GM12878 (cell line): Measurements from ENCODE around the gene PATJ. TPM values are rescaled to one million over a fixed set of nuclear protein-coding genes. Genes with fewer than 3 reads are reported as not detected.

Source experiments
- ATAC-seq: fragments of 200-7000 bp; cut with Tn5 transposase; 3 replicates; pipeline ENCODE4 v1.9.1; 2020; ENCODE audit warnings: mild to moderate bottlenecking, moderate library complexity
- BruUV-seq: library from RNA; stranded (reverse); fragments of 400-500 nt; replicated peaks from 2 replicates; lab custom pipeline; 2021; lab: Mats Ljungman, UMichigan
- CTCF ChIA-PET: fragments of 300-600 bp; sonication (Branson Sonifier 250); formaldehyde crosslinking; extraction: SDS; loops from one replicate; lab custom pipeline; 2021; ENCODE audit warnings: inconsistent platforms; lab: Yijun Ruan, JAX
- POLR2A ChIA-PET: fragments of 350-600 bp; formaldehyde crosslinking; extraction: SDS; loops from one replicate; lab custom pipeline; 2021; ENCODE audit warnings: inconsistent platforms; lab: Charles Lee
- RAD21 ChIA-PET: fragments of 300-600 bp; sonication (Branson Sonifier 250); formaldehyde crosslinking; loops from one replicate; lab custom pipeline; 2023; ENCODE audit warnings: antibody characterized with exemption; ENCODE audit not compliant: unreplicated experiment; lab: Charles Lee
- SMC1A ChIA-PET: fragments of 300-600 bp; sonication (Branson Sonifier 250); formaldehyde crosslinking; loops from one replicate; lab custom pipeline; 2023; ENCODE audit not compliant: unreplicated experiment, uncharacterized antibody; lab: Charles Lee
- DNase-seq: peaks from one replicate; pipeline ENCODE4 v3.0.0-alpha.2; 2011; ENCODE audit warnings: low read depth, low spot score
- FAIRE-seq: peaks from 3 replicates; lab custom pipeline; 2011; peaks lifted over from hg19 to GRCh38; lab: Jason Lieb, UNC
- H2AFZ ChIP-seq: 2 replicates; pipeline ENCODE4 v1.6.0; 2011; ENCODE audit warnings: low read depth, low read length, control low read depth; ENCODE audit not compliant: control insufficient read depth
- H3K27ac ChIP-seq: 2 replicates; pipeline ENCODE4 v1.5.1; 2011; ENCODE audit warnings: control low read depth; ENCODE audit not compliant: control insufficient read depth, insufficient read depth
- H3K27me3 ChIP-seq, 2 experiments: replicated peaks in 1 of 2; 2 replicates each; pipeline versions ENCODE4 v1.6.0 to v1.6.1; 2011; ENCODE audit warnings: low read length in 1 of 2; ENCODE audit not compliant: control insufficient read depth in 2 of 2, insufficient read depth in 2 of 2
- H3K36me3 ChIP-seq, 2 experiments: 2 replicates each; pipeline ENCODE4 v1.5.1; 2011; ENCODE audit warnings: low read length in 1 of 2; ENCODE audit not compliant: control insufficient read depth in 2 of 2, insufficient read depth in 2 of 2
- H3K4me1 ChIP-seq: 2 replicates; pipeline ENCODE4 v1.6.1; 2011; ENCODE audit warnings: mild to moderate bottlenecking, low read length, moderate library complexity, mixed read lengths; ENCODE audit not compliant: control insufficient read depth, insufficient read depth
- H3K4me2 ChIP-seq: 2 replicates; pipeline ENCODE4 v1.6.0; 2011; ENCODE audit warnings: control low read depth; ENCODE audit not compliant: control insufficient read depth, insufficient read depth
- H3K4me3 ChIP-seq: fragments of 200-600 bp; sonication (generic); 2 replicates; pipeline ENCODE4 v1.5.1; 2016
- H3K79me2 ChIP-seq: 2 replicates; pipeline ENCODE4 v1.6.0; 2011; ENCODE audit warnings: low read length; ENCODE audit not compliant: control insufficient read depth, insufficient read depth
- H3K9ac ChIP-seq: 2 replicates; pipeline ENCODE4 v1.8.0; 2011; ENCODE audit warnings: low read length, control low read depth, mixed read lengths; ENCODE audit not compliant: control insufficient read depth, insufficient read depth
- H3K9me3 ChIP-seq: replicated peaks from 3 replicates; pipeline ENCODE4 v1.5.1; 2011; ENCODE audit warnings: mild to moderate bottlenecking, low read length; ENCODE audit not compliant: control insufficient read depth, insufficient read depth
- H4K20me1 ChIP-seq: 2 replicates; pipeline ENCODE4 v1.6.0; 2011; ENCODE audit not compliant: control insufficient read depth, insufficient read depth
- ATF7 ChIP-seq: fragments of 450-650 bp; IDR thresholded peaks from 2 replicates; pipeline ENCODE4 v1.6.1; 2016; ENCODE audit warnings: low read depth, mild to moderate bottlenecking
- CTCF ChIP-seq, 3 experiments: IDR thresholded peaks in 2 of 3; conservative IDR thresholded peaks in 1 of 3; 2 replicates each; pipeline ENCODE4 v1.5.1; 2011; ENCODE audit warnings: low read depth in 3 of 3, low read length in 3 of 3, mild to moderate bottlenecking in 3 of 3, control low read depth in 2 of 3, moderate library complexity in 2 of 3, inconsistent platforms in 1 of 3, mixed read lengths in 1 of 3; ENCODE audit not compliant: control insufficient read depth in 2 of 3, insufficient read depth in 1 of 3; ENCODE audit errors: extremely low read depth in 1 of 3
- CUX1 ChIP-seq: IDR thresholded peaks from 2 replicates; pipeline ENCODE4 v1.6.1; 2012; ENCODE audit warnings: improper control_type of control experiment, low read depth, low read length; ENCODE audit not compliant: insufficient replicate concordance
- DPF2 ChIP-seq: fragments of 450-650 bp; IDR thresholded peaks from 2 replicates; pipeline ENCODE4 v1.6.1; 2017; ENCODE audit warnings: mild to moderate bottlenecking
- HDGF ChIP-seq: fragments of 450-650 bp; IDR thresholded peaks from 2 replicates; pipeline ENCODE4 v1.6.1; 2016; ENCODE audit warnings: antibody characterized with exemption
- LARP7 ChIP-seq: fragments of 450-650 bp; IDR thresholded peaks from 2 replicates; pipeline ENCODE4 v1.6.1; 2017; ENCODE audit warnings: mild to moderate bottlenecking
- NRF1 ChIP-seq: conservative IDR thresholded peaks from 2 replicates; pipeline ENCODE4 v1.6.1; 2011; ENCODE audit warnings: mild to moderate bottlenecking, low read depth, low read length, improper control_type of control experiment
- POU2F2 ChIP-seq: IDR thresholded peaks from 3 replicates; pipeline ENCODE4 v1.6.1; 2011; ENCODE audit warnings: low read depth, mild to moderate bottlenecking, low read length, borderline replicate concordance
- WGBS: methylation state at CpG from one replicate; pipeline ENCODE4 v1.1.6; 2016; ENCODE audit warnings: low lambda C conversion rate; ENCODE audit not compliant: insufficient replicate concordance, insufficient coverage; ENCODE audit errors: missing lambda C conversion rate; 5-methylcytosine and 5-hydroxymethylcytosine counted together
- in situ Hi-C: fragments of 300-500 bp; cut with MboI; formaldehyde crosslinking; loops from 9 replicates; pipeline ENCODE4 v1.14.3; 2018; ENCODE audit warnings: mixed read lengths
- intact Hi-C: fragments of 100-400 bp; cut with micrococcal nuclease; formaldehyde crosslinking; loops from one replicate; pipeline ENCODE4 v1.14.2; 2022; ENCODE audit not compliant: unreplicated experiment
- polyA plus RNA-seq, 11 experiments: library from polyadenylated mRNA; depleted of rRNA in 4 of 11; unstranded in 6 of 11; stranded (reverse) in 5 of 11; fragments of >200 nt; fragmentation: Nextera tagmentation in 4 of 11; fragmentation: Illumina TruSeq in 1 of 11; extraction: Ambion mirVana in 4 of 11; extraction: Trizol in 1 of 11; gene quantifications; 1 replicate in 1 of 11; 2 replicates in 10 of 11; pipeline versions ENCODE4 v1.2.1 to v1.2.3, GENCODE V29; 2011 to 2016; ENCODE audit warnings: inconsistent platforms in 2 of 11, missing spikeins in 2 of 11, low read depth in 1 of 11
- total RNA-seq, 4 experiments: library from RNA; depleted of rRNA in 3 of 4; stranded (reverse); fragments of >200 nt in 3 of 4; fragmentation: Illumina TruSeq in 1 of 4; extraction: Trizol in 1 of 4; gene quantifications; 2 replicates each; pipeline versions ENCODE4 v1.2.1 to v1.2.3, GENCODE V29; 2013 to 2021

PATJ gene
- total and polyA plus RNA-seq, 10 of the 15 experiments (the other 5 are each of a cell fraction or from before 2014, with no cell fraction given), result 2.8 to 13.9 (median 6.9) TPM

GRCh38 chr1:62117018-62117750 lies 374.9 kb downstream of the PATJ start:
- in situ Hi-C loops, result no loop called here
- BruUV-seq, result no TSS peak

More at GRCh38 chr1:62117018-62117750, 374.9 kb downstream of the PATJ start:
- no peak overlapping the region for H3K9ac ChIP-seq
- intact Hi-C loops, result no loop called here
- 65% methylated on average over 6 of the region's 6 CpGs for WGBS
- ChIA-PET POLR2A (interaction anchor here (0.7 kb wide), 1 partner anchor 589 kb away, joined by 3 read pairs; no protein-coding TSS in a partner anchor), CTCF (interaction anchor here (0.7 to 2.7 kb wide), 4 partner anchors 11 to 34 kb away, joined by 3 to 19 read pairs (median 9); no protein-coding TSS in a partner anchor), RAD21 (no interaction called here), SMC1A (interaction anchor here (1.0 kb wide), 2 partner anchors 11 to 27 kb away, joined by 3 read pairs; no protein-coding TSS in a partner anchor)
- no peak for DNase-seq
- FAIRE-seq, result no peak
- TF ChIP-seq CTCF (IDR thresholded peaks at IDR 0.05 in 2 of 3, conservative IDR thresholded peaks at IDR 0.05 in 1 of 3; ENCODE audit: control insufficient read depth in 2 of 3, extremely low read depth in 1 of 3, insufficient read depth in 1 of 3, low read depth in 3 of 3, low read length in 3 of 3) (no peak), DPF2 (no peak), ATF7 (no peak), LARP7 (no peak), HDGF (no peak), CUX1 (no peak), NRF1 (no peak), POU2F2 (no peak)
- H3K36me3 ChIP-seq, result no peaks in the 10 kb centered on the region
- no peaks in the 10 kb centered on the region for H3K27me3 ChIP-seq
- H3K4me3 ChIP-seq, result no peak overlapping the region
- H4K20me1 ChIP-seq, result no peaks in the 10 kb centered on the region
- H2AFZ ChIP-seq, result no peak overlapping the region
- no peak overlapping the region for H3K27ac ChIP-seq
- H3K4me1 ChIP-seq, result no peaks in the 10 kb centered on the region
- H3K79me2 ChIP-seq, result no peaks in the 10 kb centered on the region
- ATAC-seq, result no peak
- H3K4me2 ChIP-seq, result no peak overlapping the region
- H3K9me3 ChIP-seq, result no peaks in the 10 kb centered on the region
